Liver (tissue), 9 donors: Measurements from ENCODE around the gene XYLB. TPM values are rescaled to one million over a fixed set of nuclear protein-coding genes. Genes with fewer than 3 reads are reported as not detected.

Source experiments
- DNase-seq: peaks from one replicate; pipeline ENCODE4 v3.0.0-alpha.2; 2017; ENCODE audit warnings: low spot score
- H3K27ac ChIP-seq, 2 donors: one replicate each; pipeline ENCODE4 v1.7.0; 2013; ENCODE audit warnings: inconsistent platforms in 2 of 2, low read length in 2 of 2, control low read depth in 1 of 2, low read depth in 1 of 2, mild to moderate bottlenecking in 1 of 2
- H3K27me3 ChIP-seq, 4 donors: one replicate each; pipeline versions ENCODE4 v1.6.1 to v1.7.0; 2013; ENCODE audit warnings: low read length in 3 of 4, inconsistent platforms in 1 of 4, mild to moderate bottlenecking in 1 of 4, moderate library complexity in 1 of 4; ENCODE audit not compliant: control insufficient read depth in 4 of 4, insufficient read depth in 4 of 4
- H3K36me3 ChIP-seq, 4 donors: one replicate each; pipeline versions ENCODE4 v1.6.1 to v1.7.0; 2013; ENCODE audit warnings: low read length in 3 of 4, mild to moderate bottlenecking in 3 of 4, low read depth in 1 of 4, moderate library complexity in 1 of 4; ENCODE audit not compliant: control insufficient read depth in 4 of 4, insufficient read depth in 3 of 4
- H3K4me1 ChIP-seq, 4 donors: one replicate each; pipeline versions ENCODE4 v1.6.1 to v1.7.0; 2013; ENCODE audit warnings: low read length in 3 of 4, mild to moderate bottlenecking in 3 of 4, moderate library complexity in 1 of 4; ENCODE audit not compliant: control insufficient read depth in 4 of 4, insufficient read depth in 4 of 4
- H3K4me3 ChIP-seq, 3 donors: one replicate each; pipeline versions ENCODE4 v1.6.1 to v1.7.0; 2013; ENCODE audit warnings: low read length in 3 of 3, control low read depth in 1 of 3, low read depth in 1 of 3, mild to moderate bottlenecking in 1 of 3
- H3K9ac ChIP-seq, 2 donors: one replicate each; pipeline ENCODE4 v1.7.0; 2013; ENCODE audit warnings: low read length in 2 of 2, mild to moderate bottlenecking in 2 of 2, moderate library complexity in 2 of 2, control low read depth in 1 of 2, low read depth in 1 of 2
- H3K9me3 ChIP-seq, 4 donors: one replicate each; pipeline versions ENCODE4 v1.6.1 to v1.7.0; 2013; ENCODE audit warnings: low read length in 3 of 4; ENCODE audit not compliant: control insufficient read depth in 4 of 4
- ATF3 ChIP-seq: IDR thresholded peaks from 2 replicates; pipeline ENCODE4 v1.6.1; 2016; ENCODE audit warnings: antibody characterized with exemption
- CTCF ChIP-seq: fragments of 150-350 bp; IDR thresholded peaks from 2 replicates; pipeline ENCODE4 v1.5.1; 2017; ENCODE audit warnings: improper control_type of control experiment, low read depth, low read length; ENCODE audit not compliant: missing input control
- EGR1 ChIP-seq, 2 donors: IDR thresholded peaks; 2 replicates each; pipeline ENCODE4 v1.6.1; 2016 to 2018; ENCODE audit warnings: antibody characterized with exemption in 2 of 2, low read depth in 2 of 2
- FOXA1 ChIP-seq: IDR thresholded peaks from 2 replicates; pipeline ENCODE4 v1.6.1; 2016; ENCODE audit warnings: antibody characterized with exemption
- FOXA2 ChIP-seq: IDR thresholded peaks from 2 replicates; pipeline ENCODE4 v1.6.1; 2016; ENCODE audit warnings: antibody characterized with exemption
- GABPA ChIP-seq, 2 donors: IDR thresholded peaks in 1 of 2; conservative IDR thresholded peaks in 1 of 2; 2 replicates each; pipeline ENCODE4 v1.6.1; 2016; ENCODE audit warnings: antibody characterized with exemption in 2 of 2, mild to moderate bottlenecking in 1 of 2, moderate library complexity in 1 of 2
- HNF4A ChIP-seq, 2 donors: conservative IDR thresholded peaks; 2 replicates each; pipeline ENCODE4 v1.6.1; 2016; ENCODE audit warnings: antibody characterized with exemption in 2 of 2, mild to moderate bottlenecking in 2 of 2
- MAX ChIP-seq: IDR thresholded peaks from 2 replicates; pipeline ENCODE4 v1.6.1; 2016; ENCODE audit warnings: antibody characterized with exemption
- NR2F2 ChIP-seq: IDR thresholded peaks from 2 replicates; pipeline ENCODE4 v1.6.1; 2016; ENCODE audit warnings: antibody characterized with exemption
- RAD21 ChIP-seq, 2 donors: IDR thresholded peaks; 2 replicates each; pipeline ENCODE4 v1.6.1; 2016; ENCODE audit warnings: antibody characterized with exemption in 2 of 2, mild to moderate bottlenecking in 2 of 2
- REST ChIP-seq: IDR thresholded peaks from 2 replicates; pipeline ENCODE4 v1.6.1; 2016; ENCODE audit warnings: antibody characterized with exemption, mild to moderate bottlenecking
- SP1 ChIP-seq: IDR thresholded peaks from 2 replicates; pipeline ENCODE4 v1.6.1; 2018; ENCODE audit warnings: antibody characterized with exemption, mild to moderate bottlenecking
- TAF1 ChIP-seq: conservative IDR thresholded peaks from 2 replicates; pipeline ENCODE4 v1.6.1; 2016; ENCODE audit warnings: antibody characterized with exemption, mild to moderate bottlenecking
- YY1 ChIP-seq: IDR thresholded peaks from 2 replicates; pipeline ENCODE4 v1.6.1; 2016; ENCODE audit warnings: antibody characterized with exemption, mild to moderate bottlenecking
- ZBTB33 ChIP-seq: IDR thresholded peaks from 2 replicates; pipeline ENCODE4 v1.6.1; 2016; ENCODE audit warnings: antibody characterized with exemption
- WGBS: extraction: QIAGEN DNeasy Blood & Tissue Kit; methylation state at CpG from one replicate; pipeline ENCODE4 v1.1.7; 2013; 5-methylcytosine and 5-hydroxymethylcytosine counted together
- polyA plus RNA-seq, 2 donors: library from polyadenylated mRNA; stranded (reverse) in 1 of 2; unstranded in 1 of 2; fragments of 200-250 nt in 1 of 2; fragments of >200 nt in 1 of 2; fragmentation: Nextera tagmentation in 1 of 2; extraction: Ambion mirVana in 1 of 2; gene quantifications; one replicate each; pipeline versions ENCODE4 v1.2.1 to v1.2.3, GENCODE V29; 2013 to 2015
- total RNA-seq, 2 donors: library from RNA; depleted of rRNA; stranded (reverse); fragments of >200 nt; gene quantifications; one replicate each; pipeline ENCODE4 v1.2.3, GENCODE V29; 2014
- donor health status: healthy.
- donor health status: healthy.
- donor health status: healthy.
- donor health status: healthy.
- donor health status: healthy.

Gene XYLB
- total and polyA plus RNA-seq, 4 donors, result 14.2 to 51.5 (median 18.0) TPM

DNA sequence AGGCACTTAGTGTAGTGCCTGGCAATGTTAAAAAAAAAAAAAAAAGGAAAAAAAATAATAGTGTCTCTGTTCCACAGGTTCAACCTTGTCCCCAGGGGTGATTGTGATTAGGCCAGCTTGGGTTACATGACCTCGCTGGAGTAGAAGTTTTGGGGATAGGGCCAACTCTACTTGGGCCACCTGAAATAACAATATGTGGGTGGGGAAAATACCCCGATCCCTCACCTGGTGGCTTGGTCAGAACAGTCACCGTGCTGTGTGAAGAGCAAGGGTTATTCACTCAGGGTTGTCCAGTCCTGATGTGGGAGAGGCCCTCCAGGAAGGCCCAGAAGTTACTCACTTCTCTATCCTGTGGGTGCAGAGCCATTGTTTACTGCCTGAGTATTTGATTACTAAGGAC lies 19.5 kb downstream of the XYLB start:
- H3K27ac ChIP-seq, result no peak overlapping the region
- WGBS, result 82% methylated on average over 3 of the region's 3 CpGs
- no peaks in the 10 kb centered on the region for H3K9me3 ChIP-seq
- no peaks in the 10 kb centered on the region for H3K27me3 ChIP-seq
- H3K4me3 ChIP-seq, result no peak overlapping the region
- TF ChIP-seq EGR1 (IDR thresholded peaks at IDR 0.05; ENCODE audit: low read depth in 2 of 2) (no peak), RAD21 (IDR thresholded peaks at IDR 0.05) (no peak), ZBTB33 (no peak), SP1 (no peak), NR2F2 (no peak), CTCF (no peak), TAF1 (no peak), GABPA (IDR thresholded peaks at IDR 0.05 in 1 of 2, conservative IDR thresholded peaks at IDR 0.05 in 1 of 2) (no peak), REST (no peak), YY1 (no peak), MAX (no peak), HNF4A (conservative IDR thresholded peaks at IDR 0.05) (no peak)
- no peaks in the 10 kb centered on the region for H3K4me1 ChIP-seq
- DNase-seq, result no peak
- H3K9ac ChIP-seq, result no peak overlapping the region
- H3K36me3 ChIP-seq, result peaks cover 17 to 87% (median 69%) of the 10 kb centered on the region in 4 donors

DNA sequence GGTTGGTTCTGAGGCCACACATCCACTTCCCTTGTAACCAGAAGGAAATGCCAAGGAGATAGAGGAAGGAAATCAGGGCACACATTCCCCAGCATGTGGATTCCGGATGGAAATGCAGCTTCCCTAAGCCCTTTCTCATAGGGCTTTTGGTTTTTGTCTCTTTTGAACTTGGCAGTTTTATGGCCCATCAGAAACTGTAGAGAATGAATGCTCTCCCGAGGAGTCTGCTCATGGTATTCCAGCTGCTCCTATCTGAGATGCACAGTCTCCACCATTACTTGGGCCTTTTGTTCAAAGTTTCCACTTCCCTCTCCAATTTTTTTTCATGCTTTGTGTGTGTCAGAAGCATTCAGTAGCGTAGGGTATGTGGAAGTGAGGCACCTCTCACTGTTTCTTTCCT lies 21.2 kb downstream of the XYLB start:
- 86% methylated on average over 3 of the region's 3 CpGs for WGBS
- Histone ChIP-seq H3K36me3 (peaks cover 15 to 89% (median 73%) of the 10 kb centered on the region in 4 donors), H3K9me3 (no peaks in the 10 kb centered on the region), H3K4me1 (no peaks in the 10 kb centered on the region), H3K27me3 (no peaks in the 10 kb centered on the region), H3K9ac (no peak overlapping the region), H3K27ac (no peak overlapping the region), H3K4me3 (no peak overlapping the region)
- DNase-seq, result no peak
- TF ChIP-seq SP1 (no peak), ZBTB33 (no peak), YY1 (no peak), FOXA2 (no peak), TAF1 (no peak), ATF3 (no peak), NR2F2 (no peak), FOXA1 (no peak), CTCF (no peak), HNF4A (conservative IDR thresholded peaks at IDR 0.05) (no peak), MAX (no peak)
